HL-60 (cell line): ENCODE data around the gene ZMIZ1.

Source experiments
- POLR2AphosphoS5 ChIP-seq: IDR thresholded peaks from 2 replicates; pipeline ENCODE4 v1.6.1; 2012; ENCODE audit warnings: low read depth
- TF ChIP-seq, protein P1 (sequence below): IDR thresholded peaks from one replicate; pipeline ENCODE4 v1.5.1; 2011; ENCODE audit warnings: low read length, control low read depth, inconsistent platforms; ENCODE audit not compliant: insufficient read depth

DNA sequence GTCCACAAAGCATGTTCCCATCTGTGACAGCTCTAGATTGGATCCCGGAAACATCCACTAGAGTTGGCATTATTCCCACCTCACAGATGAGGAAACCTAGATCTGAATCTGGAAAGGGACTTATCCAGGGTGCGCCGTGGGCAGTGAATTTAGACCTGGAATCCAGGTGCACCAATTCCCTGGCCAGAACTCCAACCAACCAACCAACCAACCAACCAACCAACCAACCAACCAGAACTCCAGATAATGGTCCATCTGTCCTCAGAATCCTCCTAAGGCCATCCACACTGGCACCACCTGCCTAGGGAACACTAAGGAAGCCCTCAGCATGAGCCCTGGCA is 42.0 kb upstream of the ZMIZ1 start:
- TF ChIP-seq, protein P1, sequence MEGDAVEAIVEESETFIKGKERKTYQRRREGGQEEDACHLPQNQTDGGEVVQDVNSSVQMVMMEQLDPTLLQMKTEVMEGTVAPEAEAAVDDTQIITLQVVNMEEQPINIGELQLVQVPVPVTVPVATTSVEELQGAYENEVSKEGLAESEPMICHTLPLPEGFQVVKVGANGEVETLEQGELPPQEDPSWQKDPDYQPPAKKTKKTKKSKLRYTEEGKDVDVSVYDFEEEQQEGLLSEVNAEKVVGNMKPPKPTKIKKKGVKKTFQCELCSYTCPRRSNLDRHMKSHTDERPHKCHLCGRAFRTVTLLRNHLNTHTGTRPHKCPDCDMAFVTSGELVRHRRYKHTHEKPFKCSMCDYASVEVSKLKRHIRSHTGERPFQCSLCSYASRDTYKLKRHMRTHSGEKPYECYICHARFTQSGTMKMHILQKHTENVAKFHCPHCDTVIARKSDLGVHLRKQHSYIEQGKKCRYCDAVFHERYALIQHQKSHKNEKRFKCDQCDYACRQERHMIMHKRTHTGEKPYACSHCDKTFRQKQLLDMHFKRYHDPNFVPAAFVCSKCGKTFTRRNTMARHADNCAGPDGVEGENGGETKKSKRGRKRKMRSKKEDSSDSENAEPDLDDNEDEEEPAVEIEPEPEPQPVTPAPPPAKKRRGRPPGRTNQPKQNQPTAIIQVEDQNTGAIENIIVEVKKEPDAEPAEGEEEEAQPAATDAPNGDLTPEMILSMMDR: no peak
- no peak for TF ChIP-seq POLR2AphosphoS5
